HG03460 (cell line): ENCODE measurements around the gene OR2H1.

Experiments
- ATAC-seq: cut with Tn5 transposase; IDR thresholded peaks from one replicate; pipeline ENCODE4 v1.9.1; 2021; ENCODE audit not compliant: unreplicated experiment

The OR2H1 gene

DNA sequence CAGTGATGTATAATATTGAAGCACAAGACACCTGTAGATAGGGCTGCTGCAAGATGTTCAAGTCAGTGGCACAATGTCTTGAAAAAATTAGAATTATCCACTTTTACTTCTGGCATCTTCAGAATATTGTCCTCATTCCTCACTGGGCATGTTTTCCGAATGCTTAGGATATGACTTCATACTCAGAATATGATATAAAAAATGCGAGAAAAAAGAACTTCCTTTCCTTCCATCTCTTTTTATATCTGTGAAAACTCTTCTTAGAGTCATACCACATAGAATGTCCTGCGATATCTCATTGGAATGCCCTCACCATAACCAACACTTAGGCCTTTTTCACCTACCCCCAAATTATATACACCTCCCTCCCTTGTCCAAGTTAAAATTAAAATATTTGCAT, 26.2 kb downstream of the OR2H1 start:
- ATAC-seq: no peak

DNA sequence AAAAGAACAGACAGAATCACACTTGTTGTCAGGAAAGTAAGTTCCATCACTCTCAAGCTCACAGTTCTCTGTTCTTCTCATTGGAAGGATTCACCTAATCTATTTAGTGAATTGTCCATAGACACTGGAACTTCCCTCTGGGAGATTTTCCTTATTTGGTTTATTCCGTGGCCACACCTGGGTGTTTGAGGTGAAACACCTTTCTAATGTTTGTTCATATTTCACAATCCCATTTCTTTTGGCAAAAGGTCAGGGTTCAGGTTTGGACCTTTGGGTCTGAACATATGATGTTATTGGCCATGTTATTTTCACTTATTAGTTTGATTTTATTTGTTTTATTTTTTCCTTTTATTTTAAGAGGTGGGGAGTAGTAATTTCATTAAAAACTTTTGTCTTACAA, 26.8 kb downstream of the OR2H1 start:
- no peak for ATAC-seq

DNA sequence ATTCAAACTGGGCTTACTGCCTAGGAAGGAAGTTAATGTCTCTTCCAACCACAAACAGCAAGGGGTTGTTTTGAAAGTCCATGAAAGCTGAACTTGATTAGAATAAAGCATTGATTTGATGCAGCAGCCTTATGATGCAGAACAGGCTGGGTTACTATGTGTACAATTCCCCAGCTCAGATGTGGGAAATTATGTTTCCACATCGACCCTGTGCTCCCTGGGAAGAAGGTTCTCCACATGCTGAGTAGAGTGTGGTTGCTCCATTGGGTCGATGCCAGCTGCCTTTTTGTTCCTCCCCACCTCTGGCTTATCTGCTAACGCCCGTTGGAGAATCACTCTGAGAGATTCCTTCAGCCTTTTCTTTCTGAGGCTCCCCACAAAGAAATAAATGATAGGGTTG, 29.6 kb downstream of the OR2H1 start:
- ATAC-seq: no peak

DNA sequence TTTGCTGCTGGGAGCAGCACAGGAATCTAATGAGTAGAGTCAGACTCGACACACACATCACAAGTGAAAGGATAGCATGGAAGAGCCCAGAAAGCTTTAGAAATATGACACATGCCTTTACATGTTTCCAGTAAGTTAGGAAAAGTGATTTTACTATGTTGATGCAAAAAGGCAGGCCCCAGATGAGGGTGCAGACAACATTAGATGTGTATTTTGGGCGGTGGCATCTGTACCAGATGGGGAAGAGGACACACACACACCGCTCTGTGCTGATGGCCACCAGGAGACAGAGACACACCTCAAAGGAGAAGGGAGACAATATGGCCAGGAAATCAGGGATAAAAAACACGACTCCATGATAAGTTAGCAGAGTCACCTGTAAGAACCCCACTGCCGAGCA, 30.2 kb downstream of the OR2H1 start:
- ATAC-seq: no peak

DNA sequence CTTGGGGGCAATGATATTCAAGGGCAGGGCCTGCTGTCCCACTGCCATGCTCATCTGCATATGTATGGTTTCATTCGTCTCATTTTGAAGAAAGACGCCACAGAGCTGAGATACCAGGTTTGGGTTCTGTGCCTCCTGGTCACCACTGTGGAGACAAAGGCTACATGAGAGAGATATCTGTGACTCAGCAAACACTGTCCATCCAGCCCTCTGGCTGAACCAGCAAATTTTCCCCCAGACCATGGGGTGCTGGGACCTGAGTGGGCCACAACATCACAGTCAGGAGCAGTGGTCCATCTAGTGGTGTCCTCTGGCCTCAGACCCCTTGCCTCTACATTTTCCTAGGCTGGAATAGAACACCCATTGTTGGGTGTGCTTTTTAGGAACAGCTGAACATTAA, 30.7 kb downstream of the OR2H1 start, which contains the start of gene MAS1L:
Gene MAS1L (minus strand): TSS at position 297 of the 400 bp plus-strand sequence. CDS start 54 bp downstream, at position 243.
- no peak for ATAC-seq

DNA sequence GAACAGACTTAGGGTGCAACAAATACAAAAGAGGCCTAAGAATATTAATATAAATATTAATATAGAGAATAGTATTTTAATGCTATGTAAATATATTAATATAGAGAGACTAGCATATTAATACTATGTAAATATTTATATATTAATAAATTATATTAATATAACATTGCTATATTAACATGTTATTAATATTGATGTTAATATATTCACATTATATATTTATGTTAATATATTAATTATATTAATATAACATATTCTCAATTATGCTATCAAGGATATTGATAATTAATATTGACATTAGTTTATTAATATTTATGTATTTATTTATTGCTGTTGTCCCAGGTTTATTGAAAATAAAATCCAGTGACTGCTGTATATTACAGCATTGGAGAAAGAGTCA, 31.9 kb downstream of the OR2H1 start:
- ATAC-seq: no peak

DNA sequence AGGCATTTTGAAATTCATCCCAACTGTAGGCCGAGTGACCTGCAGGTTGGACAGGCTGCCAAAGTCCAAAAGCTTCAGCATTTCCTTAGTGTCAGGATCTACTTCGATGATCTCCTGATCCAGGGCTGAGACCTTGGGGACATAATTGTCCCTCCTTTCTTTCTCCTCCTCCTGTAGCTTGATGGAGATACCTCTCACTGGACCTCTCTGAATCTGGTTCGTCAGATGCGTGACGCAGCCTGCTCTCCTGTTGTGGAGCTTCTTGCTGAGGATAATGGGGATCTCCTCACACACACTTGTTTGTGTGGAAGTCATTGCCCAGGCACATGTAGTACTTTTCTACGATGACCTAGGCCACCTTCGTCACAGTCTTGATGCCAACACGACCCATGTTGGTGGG, 32.3 kb downstream of the OR2H1 start:
- ATAC-seq: no peak

DNA sequence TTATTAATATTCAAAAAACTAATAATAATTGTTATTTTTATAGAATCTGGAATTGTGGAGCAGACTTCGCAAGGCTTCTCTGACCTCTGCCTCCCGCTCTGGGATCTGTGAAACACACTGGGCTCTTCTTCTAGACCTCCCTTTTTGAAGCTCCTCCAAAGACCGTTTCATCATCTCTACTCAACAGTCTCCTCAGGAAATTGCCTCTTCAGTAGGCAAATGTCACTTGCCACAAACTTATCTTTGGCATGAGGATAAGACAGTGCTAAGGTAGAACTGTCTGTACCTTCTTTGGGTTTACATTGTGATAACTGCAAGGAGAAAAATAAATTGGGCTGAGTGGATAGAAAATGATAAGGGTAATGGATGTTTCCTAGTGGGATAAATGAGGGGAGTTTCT, 33.1 kb downstream of the OR2H1 start:
- ATAC-seq: no peak

DNA sequence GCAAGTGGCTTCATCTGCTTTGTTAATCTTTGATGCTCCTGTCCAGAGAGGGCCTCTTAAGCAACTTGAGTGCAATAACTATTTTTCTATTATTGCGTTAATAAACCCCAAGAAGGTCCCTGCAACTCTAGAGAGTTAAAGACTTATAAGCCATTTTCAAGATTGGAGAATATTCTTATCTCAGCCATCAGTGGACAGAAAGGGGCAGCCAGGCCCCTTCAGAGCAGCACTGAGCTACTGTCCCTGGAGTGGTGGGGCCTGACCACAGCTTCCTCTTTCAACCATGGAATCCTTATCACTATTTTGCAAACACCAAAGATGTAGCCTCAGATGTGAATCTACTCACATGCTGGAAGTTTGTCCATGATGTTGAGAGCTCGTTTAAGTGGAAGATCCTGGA, 33.6 kb downstream of the OR2H1 start:
- no peak for ATAC-seq

DNA sequence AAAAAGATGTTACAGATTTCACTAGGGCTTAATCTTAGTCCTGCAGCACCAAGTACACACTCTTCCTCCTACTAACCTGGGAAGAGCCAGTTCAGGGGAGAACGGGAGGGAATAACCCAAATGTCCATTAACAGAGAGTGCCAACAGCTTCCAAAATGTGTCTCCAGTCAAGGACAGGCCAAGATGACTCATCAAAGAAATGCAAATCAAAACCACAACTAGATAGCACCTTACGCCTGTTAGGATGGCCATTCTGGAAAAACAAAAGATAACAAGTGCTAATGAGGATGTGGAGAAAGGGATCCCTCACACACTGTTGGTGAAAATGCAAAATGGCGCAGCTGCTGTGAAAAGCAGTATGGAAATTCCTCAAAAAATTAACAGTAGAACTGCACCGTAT, 34.6 kb downstream of the OR2H1 start:
- ATAC-seq: no peak

DNA sequence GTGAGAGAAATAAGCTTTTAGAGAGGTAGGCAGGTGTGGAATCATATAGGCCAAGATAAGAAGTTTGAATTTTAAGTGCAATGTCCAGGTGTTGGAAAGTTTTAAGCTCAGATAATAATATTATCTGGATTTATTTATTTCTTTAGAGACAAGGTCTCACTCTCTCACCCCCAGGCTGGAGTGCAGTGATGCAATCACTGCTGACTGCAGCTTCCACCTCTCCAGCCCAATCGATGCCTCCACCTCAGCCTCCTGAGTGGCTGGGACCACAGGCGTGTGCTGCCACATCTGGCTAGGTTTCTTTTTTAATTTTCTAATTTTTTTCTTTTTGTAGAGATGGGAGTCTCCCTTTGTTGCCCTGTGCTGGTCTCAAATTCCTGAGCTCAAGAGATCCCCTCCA, 36.3 kb downstream of the OR2H1 start:
- no peak for ATAC-seq

DNA sequence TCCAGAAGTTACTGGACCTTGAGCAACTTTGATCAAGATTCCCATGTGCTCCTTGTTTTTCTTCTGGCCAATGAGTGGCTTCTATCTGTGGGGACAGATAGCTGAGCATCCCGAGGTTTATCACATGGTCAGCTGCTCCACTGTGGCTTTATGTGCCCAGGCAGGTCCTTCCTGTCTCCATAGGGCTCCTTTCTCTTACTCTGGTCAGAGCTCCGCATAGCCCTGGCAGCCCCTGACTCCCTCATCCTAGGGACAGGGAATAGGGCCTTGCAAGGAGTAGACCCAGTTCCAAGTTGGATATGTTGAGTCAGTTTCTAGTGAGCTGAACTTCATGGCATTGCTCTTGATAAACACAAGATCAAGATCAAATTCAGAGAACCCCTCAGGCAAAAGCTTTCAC, 37.2 kb downstream of the OR2H1 start:
- no peak for ATAC-seq

DNA sequence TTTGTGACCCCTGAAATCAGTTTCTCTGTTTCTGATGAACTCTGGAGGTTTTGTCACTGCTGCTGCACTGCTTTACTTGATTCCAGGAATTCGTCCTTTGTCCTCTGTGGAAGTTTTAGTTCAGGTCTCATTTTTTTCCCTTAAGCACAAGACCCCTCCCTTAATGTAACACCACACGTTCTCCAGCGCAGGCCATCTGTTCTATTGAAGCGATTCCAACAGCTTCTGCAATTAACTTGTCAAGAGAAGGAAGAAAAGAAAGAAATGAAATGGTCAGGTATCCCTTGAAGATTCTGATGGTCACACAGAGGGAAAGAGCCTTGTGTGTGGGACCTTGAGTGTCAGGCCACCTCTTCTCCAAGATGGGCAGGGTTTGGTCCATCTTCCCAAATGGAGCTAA, 38.6 kb downstream of the OR2H1 start:
- no peak for ATAC-seq

DNA sequence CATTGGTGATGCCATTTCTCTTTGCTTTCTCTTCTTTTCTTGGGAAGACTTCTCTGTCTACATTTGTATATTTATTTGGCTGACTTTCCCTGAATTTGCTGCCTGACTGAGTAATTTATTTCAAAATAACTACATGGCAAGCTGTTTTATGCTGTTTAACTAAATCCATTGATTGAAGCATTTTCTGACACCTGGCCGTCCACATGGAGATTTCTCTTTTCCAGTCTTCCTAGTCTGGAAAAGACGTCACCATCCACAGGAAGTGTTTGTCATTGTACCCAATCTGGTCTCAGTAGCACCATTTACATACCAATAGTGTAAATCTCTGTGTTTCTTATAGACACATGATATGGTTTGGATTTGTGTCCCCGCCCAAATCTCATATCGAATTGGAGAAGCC, 40.0 kb downstream of the OR2H1 start:
- ATAC-seq: no peak

DNA sequence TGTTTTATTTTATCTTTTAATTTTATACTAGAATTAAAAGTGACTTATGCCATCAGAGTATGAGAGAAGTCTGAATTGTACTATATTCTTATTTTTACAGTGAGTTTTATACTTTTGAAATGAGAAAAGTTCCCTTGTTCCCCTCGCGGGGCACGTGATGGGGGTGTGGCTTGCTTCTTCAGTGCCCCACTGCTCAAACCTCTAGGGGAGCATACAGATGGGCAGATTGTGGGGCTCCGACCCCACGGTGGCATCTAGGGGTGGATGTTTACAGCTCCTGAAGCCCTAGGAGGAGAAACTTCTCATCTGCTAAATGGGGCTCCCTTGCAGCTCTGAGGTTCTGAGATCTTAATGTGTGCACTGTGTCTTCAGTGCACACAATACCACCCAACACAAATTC, 42.7 kb downstream of the OR2H1 start:
- no peak for ATAC-seq

DNA sequence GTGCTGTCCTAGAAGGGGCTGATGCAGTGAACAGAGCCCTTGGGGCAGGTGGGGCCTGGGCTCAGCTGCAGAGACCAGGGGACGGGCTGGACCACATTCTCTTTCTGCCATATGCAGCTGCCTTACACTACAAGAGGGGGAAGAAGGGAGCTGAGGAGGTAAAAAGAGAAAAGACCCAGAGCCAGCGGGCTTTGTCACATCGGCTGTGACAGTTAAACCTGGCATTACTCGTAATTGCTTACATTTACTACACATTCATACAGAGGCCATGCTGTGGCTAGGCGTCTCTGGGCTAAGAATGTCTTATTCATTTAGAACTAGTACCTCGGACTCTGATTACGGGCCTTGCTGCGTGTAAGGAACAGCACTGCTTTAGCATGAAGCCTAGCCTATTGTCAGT, 43.6 kb downstream of the OR2H1 start:
- no peak for ATAC-seq

DNA sequence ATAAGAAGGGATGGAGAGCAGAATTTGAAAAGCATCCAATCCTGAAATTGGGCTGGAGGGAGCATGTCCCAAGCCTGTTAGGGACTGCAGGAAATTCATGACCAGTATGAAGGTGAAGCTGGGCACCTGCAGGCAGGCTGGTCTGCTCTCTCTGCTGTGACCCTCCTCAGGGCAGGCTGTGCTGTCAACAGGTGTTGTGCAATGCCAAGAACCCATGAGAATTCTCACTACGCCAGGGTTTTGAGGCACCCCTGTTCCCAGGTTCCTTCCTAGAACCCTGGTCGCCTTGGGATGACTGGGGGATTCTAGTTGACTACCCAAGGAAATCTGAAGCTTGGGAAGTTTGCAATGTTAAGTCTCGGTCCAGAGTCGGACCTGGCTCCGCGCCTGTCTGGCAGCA, 44.2 kb downstream of the OR2H1 start:
- ATAC-seq: no peak

DNA sequence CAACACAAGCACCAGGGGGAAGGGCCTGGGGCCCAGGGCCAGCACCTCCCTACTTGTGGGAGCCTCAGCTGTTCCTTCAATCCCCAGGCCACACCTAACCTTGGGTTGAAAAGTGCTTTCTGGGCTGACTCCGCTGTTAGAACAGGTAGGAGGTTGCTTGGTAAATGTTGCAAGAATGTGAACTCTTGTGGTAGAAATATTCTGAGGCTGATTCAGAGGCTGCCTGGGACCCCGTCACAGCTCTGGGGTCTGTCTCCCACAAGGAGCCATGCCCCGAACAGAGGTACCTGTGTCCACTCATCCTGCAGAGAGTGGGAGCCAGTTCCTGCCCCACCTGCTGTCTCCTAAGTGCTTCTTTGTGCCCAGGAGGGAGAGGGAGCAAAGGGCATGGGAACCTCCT, 45.2 kb downstream of the OR2H1 start:
- ATAC-seq: no peak

DNA sequence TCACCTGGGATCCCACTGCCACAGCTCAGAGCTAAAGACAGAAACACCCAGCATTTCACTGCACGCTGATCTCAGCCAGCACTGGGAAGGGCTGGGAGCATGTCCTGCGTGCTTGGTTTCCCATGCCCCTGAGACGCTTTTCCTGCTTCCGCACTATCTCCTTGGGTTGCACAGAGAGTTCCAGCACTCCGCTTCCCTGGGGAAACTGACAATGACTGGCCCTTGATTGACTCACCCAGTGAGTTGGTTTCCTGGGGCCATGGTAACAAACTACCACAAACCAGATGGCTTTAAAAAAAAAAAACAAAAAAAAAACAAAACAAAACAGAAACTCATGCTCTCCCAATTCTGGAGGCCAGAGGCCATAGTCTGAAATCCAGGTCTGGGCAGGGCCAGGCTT, 45.6 kb downstream of the OR2H1 start:
- ATAC-seq: no peak

DNA sequence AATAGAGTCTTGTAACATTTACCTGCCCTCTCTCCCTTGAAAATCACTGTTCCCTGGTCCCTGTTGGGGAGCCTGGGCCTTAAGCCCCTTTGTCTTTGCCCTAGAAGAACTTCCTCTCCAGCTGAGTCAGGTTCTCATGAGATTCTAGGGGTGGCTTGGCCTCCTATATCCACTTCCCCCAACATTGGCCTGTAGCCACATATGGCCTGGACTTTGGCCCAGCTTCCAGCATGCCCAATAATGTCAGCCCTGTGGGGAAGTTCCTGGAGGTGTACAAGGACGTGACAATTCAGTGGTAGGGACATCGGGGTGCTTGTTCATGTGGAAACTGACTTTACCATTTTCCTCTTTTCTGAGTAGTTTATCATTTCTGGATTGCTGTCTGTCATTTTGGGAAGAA, 48.0 kb downstream of the OR2H1 start:
- ATAC-seq: no peak

DNA sequence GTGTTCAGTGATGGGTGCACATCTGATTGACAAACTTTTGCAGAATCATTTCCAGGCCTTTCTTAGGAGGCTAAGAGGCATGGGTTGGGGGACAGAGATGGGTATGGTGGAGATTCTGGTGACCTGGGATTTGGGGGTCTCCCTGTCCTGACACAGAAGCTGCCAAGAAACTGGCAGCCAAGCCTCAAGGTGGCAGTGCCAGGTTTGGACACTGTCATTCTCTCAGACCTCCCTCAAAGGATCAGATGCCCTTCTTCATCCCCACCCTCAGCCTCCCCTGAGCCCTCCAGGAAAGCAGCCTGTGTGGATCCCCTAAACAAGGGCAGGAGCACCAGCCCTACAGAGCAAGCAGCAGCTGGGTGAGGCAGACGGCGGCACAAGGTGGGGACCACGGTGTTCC, 48.9 kb downstream of the OR2H1 start:
- no peak for ATAC-seq

DNA sequence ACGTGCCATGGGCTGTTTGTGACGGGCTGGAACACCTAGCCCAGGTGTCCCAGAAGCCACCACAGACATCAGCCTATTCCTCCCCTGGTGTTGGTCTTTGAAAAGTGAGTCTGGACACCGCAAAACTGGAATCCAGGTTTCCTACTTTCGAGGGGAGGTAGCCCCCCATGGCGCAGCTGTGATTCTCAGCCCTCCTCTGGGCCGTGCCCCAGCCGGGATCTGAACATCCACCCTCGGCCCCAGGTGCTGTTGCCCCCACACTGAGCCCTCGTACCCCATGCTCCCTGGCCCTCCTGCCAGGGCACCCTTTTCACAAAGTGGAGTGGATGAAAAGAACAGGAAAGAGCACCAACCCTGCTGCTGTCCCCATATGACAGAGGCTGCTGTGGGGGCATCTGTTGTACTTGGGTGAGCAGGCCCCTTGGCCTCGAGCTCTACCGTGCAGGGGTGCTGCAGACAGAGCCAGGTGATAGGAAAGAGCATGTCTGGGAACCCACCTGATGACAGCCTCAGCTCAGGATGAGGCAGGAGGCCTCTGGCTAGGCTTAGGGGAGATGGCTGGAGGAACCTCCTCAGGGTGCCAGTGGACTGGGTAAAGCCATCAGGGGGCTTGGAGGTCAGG, 49.6 kb downstream of the OR2H1 start:
- ATAC-seq: no peak

DNA sequence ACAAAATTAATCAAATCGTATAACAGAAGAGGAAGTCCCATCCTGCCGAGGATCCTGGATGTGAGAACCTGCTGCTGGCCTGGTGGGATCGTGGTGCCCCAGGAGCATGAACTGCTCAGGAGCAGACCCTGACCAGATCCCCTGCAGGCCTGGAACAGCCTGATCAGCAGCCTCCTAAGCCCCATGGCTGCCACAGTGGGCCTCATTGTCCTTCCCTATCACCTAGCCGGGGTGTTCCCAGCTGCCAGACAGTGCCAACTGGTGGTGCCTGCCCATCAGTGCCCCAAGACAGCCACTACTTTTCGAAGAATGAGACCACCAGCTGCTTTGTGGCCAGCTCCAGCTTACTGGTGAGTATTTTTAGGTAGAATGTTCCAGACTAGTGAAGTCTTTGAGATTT, 50.4 kb downstream of the OR2H1 start:
- no peak for ATAC-seq

DNA sequence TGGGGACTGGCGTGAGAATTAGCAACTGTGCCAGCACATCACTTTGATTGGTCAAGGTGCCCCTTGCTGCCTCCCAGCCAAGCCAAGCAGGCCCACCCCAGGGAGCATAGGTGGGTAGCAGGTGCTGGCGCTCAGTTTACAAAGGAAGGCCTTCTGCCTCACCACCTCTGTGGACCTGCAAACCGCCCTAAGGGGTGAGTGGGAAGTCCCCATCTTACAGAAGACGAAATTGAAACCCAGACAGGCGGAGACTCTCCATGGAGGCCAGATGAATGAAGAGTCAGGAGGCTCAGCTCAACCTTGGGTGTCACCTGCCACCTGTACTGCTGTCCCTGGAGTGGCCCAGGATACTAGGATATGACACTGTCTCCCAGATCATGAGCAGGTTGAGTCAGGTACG, 52.3 kb downstream of the OR2H1 start:
- no peak for ATAC-seq
